Neural cell (in vitro differentiated cells): Measurements from ENCODE around the gene SLIT3.

Experiments used
- EP300 ChIP-seq: fragments of 450-650 bp; conservative IDR thresholded peaks from 2 replicates; pipeline ENCODE4 v1.6.1; 2014; ENCODE audit warnings: antibody characterized with exemption, mild to moderate bottlenecking, moderate library complexity; ENCODE audit not compliant: poor library complexity, severe bottlenecking
- EZH2 ChIP-seq: fragments of 200-600, 300-800 bp; shearing (Covaris generic), sonication (generic); IDR thresholded peaks from 2 replicates; pipeline ENCODE4 v1.6.1; 2014; ENCODE audit warnings: antibody characterized with exemption, low read length, borderline replicate concordance, mild to moderate bottlenecking; ENCODE audit not compliant: insufficient read depth, poor library complexity, severe bottlenecking
- POLR2AphosphoS5 ChIP-seq: IDR thresholded peaks from 2 replicates; pipeline ENCODE4 v1.6.1; 2012
- REST ChIP-seq: IDR thresholded peaks from 2 replicates; pipeline ENCODE4 v1.6.1; 2012; ENCODE audit warnings: borderline replicate concordance
- TF ChIP-seq, protein P1 (sequence below): fragments of 450-650 bp; IDR thresholded peaks from 2 replicates; pipeline ENCODE4 v1.5.1; 2014; ENCODE audit warnings: antibody characterized with exemption, mild to moderate bottlenecking, moderate library complexity; ENCODE audit not compliant: poor library complexity, severe bottlenecking

GRCh38 chr5:168817591-168817990, 483.3 kb downstream of the SLIT3 start:
- TF ChIP-seq, protein P1, sequence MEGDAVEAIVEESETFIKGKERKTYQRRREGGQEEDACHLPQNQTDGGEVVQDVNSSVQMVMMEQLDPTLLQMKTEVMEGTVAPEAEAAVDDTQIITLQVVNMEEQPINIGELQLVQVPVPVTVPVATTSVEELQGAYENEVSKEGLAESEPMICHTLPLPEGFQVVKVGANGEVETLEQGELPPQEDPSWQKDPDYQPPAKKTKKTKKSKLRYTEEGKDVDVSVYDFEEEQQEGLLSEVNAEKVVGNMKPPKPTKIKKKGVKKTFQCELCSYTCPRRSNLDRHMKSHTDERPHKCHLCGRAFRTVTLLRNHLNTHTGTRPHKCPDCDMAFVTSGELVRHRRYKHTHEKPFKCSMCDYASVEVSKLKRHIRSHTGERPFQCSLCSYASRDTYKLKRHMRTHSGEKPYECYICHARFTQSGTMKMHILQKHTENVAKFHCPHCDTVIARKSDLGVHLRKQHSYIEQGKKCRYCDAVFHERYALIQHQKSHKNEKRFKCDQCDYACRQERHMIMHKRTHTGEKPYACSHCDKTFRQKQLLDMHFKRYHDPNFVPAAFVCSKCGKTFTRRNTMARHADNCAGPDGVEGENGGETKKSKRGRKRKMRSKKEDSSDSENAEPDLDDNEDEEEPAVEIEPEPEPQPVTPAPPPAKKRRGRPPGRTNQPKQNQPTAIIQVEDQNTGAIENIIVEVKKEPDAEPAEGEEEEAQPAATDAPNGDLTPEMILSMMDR, result no peak
- no peak for TF ChIP-seq POLR2AphosphoS5
- TF ChIP-seq EZH2, result no peak
- no peak for TF ChIP-seq EP300
- no peak for TF ChIP-seq REST
